ENCODE measurements around the gene PDHX.

PDHX gene

DNA sequence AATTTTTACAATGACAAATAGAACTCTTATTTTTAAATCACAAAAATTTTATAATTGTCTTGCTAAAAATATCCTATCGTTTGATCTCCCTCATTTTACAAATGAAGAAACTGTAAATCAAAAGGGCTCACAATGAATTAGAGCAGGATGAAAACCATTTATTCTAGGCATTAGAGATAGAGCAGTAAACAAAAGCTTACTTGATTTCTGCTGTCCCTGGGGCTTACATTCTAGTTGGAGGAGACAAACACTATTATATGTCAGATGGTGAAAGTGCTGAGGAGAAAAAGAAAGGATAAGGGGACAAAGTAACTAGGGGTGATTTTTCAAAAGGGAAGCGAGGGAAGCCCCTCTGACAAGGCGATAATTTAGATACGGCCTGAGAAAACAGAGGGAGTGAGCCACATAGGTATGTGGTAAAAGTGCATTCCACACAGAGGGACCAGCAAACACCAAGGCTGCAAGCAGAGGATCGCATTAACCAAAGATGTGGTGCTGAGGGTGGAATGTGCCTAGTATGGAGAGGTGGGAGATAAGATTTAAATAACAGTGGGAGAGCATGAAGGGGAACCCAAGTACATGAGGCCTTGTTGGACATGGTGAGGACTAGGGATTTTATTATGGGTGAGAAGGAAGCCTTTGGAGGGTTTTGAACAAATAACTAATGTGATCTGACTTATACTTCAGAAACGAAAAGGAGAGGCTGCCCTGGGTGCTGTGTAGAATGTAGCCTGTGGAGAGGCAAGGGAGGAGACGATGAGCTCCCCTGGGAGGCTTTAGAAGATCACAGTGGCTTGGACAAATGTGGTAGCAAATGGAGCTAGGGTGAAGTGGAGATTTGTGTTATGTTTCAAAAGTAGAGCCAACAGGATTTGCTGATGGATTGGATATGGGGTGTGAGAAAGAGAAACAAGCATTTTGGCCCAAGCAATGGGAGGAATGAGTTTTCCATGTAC, 62.1 kb downstream of the PDHX start:
- TF ChIP-seq FOXM1 (IDR thresholded peaks at IDR 0.05; ENCODE audit: borderline replicate concordance, low read depth) (no peak), YY1 (IDR thresholded peaks at IDR 0.05; ENCODE audit: low read depth) (no peak), CEBPB (IDR thresholded peaks at IDR 0.05) (no peak)
- TF ChIP-seq, protein P1, sequence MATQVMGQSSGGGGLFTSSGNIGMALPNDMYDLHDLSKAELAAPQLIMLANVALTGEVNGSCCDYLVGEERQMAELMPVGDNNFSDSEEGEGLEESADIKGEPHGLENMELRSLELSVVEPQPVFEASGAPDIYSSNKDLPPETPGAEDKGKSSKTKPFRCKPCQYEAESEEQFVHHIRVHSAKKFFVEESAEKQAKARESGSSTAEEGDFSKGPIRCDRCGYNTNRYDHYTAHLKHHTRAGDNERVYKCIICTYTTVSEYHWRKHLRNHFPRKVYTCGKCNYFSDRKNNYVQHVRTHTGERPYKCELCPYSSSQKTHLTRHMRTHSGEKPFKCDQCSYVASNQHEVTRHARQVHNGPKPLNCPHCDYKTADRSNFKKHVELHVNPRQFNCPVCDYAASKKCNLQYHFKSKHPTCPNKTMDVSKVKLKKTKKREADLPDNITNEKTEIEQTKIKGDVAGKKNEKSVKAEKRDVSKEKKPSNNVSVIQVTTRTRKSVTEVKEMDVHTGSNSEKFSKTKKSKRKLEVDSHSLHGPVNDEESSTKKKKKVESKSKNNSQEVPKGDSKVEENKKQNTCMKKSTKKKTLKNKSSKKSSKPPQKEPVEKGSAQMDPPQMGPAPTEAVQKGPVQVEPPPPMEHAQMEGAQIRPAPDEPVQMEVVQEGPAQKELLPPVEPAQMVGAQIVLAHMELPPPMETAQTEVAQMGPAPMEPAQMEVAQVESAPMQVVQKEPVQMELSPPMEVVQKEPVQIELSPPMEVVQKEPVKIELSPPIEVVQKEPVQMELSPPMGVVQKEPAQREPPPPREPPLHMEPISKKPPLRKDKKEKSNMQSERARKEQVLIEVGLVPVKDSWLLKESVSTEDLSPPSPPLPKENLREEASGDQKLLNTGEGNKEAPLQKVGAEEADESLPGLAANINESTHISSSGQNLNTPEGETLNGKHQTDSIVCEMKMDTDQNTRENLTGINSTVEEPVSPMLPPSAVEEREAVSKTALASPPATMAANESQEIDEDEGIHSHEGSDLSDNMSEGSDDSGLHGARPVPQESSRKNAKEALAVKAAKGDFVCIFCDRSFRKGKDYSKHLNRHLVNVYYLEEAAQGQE (IDR thresholded peaks at IDR 0.05; ENCODE audit: low read depth) = no peak

DNA sequence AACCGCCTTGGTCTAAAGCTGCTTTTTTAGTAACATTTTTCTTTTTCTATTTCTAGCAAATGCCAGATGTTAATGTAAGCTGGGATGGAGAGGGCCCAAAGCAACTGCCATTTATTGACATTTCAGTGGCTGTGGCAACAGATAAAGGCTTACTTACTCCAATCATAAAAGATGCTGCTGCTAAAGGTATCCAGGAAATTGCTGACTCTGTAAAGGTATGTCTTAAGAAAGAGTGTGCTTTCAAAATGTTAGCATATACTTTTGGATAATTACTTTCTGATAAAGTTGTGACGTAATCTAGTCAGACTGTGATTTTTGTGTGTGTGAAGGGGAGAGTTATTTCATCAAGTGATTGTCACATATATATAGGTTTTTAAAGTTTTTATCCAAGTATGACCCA, 68.1 kb downstream of the PDHX start:
- TF ChIP-seq EGR1 (IDR thresholded peaks at IDR 0.05) (no peak), EP300 (IDR thresholded peaks at IDR 0.05; ENCODE audit: borderline replicate concordance) (no peak), TCF12 (IDR thresholded peaks at IDR 0.05; ENCODE audit: low read depth) (no peak), ZBTB7A (IDR thresholded peaks at IDR 0.05; ENCODE audit: low read depth) (no peak), CEBPB (IDR thresholded peaks at IDR 0.05) (no peak), TAF1 (IDR thresholded peaks at IDR 0.05; ENCODE audit: low read depth) (no peak), CREB1 (IDR thresholded peaks at IDR 0.05; ENCODE audit: low read depth) (no peak), YY1 (IDR thresholded peaks at IDR 0.05; ENCODE audit: low read depth) (no peak), RAD21 (IDR thresholded peaks at IDR 0.05; ENCODE audit: low read depth) (no peak), FOXM1 (IDR thresholded peaks at IDR 0.05; ENCODE audit: borderline replicate concordance, low read depth) (no peak), NFIC (IDR thresholded peaks at IDR 0.05) (no peak), TEAD4 (IDR thresholded peaks at IDR 0.05) (no peak)
- TF ChIP-seq, protein P2, sequence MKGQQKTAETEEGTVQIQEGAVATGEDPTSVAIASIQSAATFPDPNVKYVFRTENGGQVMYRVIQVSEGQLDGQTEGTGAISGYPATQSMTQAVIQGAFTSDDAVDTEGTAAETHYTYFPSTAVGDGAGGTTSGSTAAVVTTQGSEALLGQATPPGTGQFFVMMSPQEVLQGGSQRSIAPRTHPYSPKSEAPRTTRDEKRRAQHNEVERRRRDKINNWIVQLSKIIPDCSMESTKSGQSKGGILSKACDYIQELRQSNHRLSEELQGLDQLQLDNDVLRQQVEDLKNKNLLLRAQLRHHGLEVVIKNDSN (IDR thresholded peaks at IDR 0.05) = no peak
- TF ChIP-seq, protein P1 (IDR thresholded peaks at IDR 0.05; ENCODE audit: low read depth) = no peak
- TF ChIP-seq, protein P3, sequence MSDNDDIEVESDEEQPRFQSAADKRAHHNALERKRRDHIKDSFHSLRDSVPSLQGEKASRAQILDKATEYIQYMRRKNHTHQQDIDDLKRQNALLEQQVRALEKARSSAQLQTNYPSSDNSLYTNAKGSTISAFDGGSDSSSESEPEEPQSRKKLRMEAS (IDR thresholded peaks at IDR 0.05) = no peak

DNA sequence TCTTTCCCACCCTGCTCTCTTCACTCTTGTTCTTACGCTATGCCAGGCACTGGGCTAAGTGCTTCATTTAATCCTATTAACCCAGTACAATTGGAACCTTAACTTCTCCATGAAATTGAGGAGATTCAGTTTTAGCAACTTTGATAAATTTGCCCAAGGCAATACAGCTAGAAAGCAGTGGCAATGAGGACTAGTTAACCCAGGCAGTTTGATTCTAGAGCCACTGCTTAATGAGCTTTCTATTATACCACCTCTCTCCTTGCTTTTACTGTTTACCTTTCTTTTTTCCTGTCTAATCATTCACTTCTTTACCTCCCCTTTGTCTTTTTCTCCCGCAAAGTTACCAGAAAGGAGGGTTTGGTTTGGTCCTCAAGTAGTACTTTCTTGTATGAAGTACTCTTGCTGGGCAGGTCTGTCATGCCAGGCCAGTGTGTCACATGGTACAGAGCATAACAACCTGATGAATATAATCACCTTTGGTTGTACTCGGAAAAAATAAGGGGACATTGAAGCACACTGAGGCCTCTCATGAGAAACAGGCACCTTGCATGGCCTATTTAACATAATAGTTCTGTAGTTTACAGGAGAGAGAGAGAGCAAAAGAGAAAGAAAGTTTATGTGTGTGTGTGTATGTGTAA, 70.6 kb downstream of the PDHX start:
- TF ChIP-seq, protein P2 (IDR thresholded peaks at IDR 0.05) = peak; percentile 49
- no peak for TF ChIP-seq FOXM1 (IDR thresholded peaks at IDR 0.05; ENCODE audit: borderline replicate concordance, low read depth)

DNA sequence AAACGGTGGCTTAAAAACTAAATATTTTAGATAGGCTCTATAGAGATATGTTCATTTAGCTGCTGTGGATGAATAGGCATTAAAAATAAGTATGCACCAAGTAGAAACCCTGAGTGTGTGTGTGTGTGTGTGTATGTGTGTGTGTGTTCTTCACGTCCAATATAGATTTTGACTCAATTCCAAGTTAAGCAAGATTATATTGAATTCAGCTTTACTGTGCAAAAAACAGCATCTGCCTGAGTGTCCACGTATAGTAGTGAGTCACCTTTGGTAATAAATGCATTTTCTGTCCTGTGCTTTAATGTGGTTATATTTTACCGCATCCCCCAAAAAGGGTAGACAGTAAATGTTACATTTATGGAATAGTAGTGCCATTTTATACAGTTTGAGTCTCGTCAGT, 71.2 kb downstream of the PDHX start:
- TF ChIP-seq EP300 (IDR thresholded peaks at IDR 0.05; ENCODE audit: borderline replicate concordance) (no peak), ZBTB7A (IDR thresholded peaks at IDR 0.05; ENCODE audit: low read depth) (no peak), CREB1 (IDR thresholded peaks at IDR 0.05; ENCODE audit: low read depth) (no peak), FOXM1 (IDR thresholded peaks at IDR 0.05; ENCODE audit: borderline replicate concordance, low read depth) (no peak)
- TF ChIP-seq, protein P1 (IDR thresholded peaks at IDR 0.05; ENCODE audit: low read depth) = no peak

Data from Ishikawa (cell line).